CD1c-positive myeloid dendritic cell (primary cell): Measurements from ENCODE around the gene NCK2.

Experiments used
- DNase-seq: peaks from one replicate; pipeline ENCODE4 v3.0.0-alpha.2; 2016; ENCODE audit errors: extremely low spot score

Gene NCK2

GRCh38 chr2:105925390-105925789, 180.7 kb downstream of the NCK2 start:
- no peak for DNase-seq

GRCh38 chr2:105926960-105927678, 182.4 kb downstream of the NCK2 start:
- no peak for DNase-seq

GRCh38 chr2:105928086-105928485, 183.4 kb downstream of the NCK2 start:
- no peak for DNase-seq

DNA sequence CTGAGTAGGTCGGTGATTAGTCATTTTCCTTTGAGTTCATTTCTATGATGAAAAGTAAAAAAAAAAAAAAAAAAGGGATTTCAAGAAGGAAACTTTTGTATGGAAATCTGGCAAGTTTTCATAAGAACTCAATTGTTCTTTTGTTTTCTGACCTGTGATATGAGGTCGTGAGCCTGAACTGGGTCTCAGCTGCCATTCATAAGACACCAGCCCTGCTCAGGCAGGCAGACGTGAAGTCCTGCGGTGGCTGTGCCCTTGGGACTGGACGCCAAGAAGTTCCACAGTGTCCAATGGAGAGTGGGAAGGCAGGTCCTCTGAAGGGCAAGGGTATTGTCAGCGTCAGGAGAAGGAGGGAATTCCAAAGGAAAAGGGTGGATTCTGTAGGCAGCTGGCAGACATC, 183.9 kb downstream of the NCK2 start:
- no peak for DNase-seq

GRCh38 chr2:105929516-105929915, 184.8 kb downstream of the NCK2 start:
- DNase-seq: peak; percentile 2

- DNase-seq: no peak
These were observed 187.9 kb downstream of the NCK2 start for GRCh38 chr2:105932582-105932981.

DNA sequence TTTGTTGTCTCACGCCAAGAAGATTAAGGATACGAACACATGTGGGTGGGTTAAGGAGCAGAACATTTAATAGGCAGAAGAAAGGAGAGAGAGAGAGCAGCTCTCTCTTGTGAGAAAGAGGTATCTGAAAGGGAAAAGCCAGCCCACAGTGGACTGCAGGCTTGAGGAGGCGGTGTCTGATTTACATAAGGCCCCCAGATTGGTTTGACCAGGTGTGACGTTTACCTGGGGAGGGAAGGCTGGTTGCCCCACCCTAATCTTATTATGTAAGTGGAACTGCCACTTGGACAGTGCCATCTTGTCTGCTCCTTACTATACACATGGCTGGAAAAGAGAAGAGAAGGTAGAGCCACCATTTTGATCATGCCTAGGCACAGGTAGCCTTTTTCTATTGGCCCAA, 189.2 kb downstream of the NCK2 start:
- DNase-seq: no peak

DNA sequence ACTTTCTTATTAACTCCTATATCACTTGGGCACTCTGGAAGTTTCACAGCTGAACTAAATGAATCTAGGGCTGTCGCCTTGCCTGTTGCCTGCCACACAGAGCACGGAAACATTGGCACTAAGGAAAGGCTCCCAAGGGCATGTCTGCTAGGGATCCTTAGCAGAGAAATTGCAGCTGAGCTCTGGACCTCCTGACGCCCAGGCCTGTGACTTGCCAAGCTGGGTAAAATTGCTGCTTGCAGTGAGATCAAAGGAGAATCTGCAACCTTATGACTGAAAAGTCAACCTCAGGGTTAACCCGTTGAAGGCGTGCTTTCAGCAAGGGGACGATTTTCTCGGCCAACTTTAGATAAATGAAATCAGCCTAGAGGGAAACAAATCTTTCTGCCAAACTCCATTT, 189.8 kb downstream of the NCK2 start:
- DNase-seq: no peak

GRCh38 chr2:105935063-105935462, 190.4 kb downstream of the NCK2 start:
- no peak for DNase-seq

GRCh38 chr2:105936954-105937353, 192.2 kb downstream of the NCK2 start:
- no peak for DNase-seq

DNA sequence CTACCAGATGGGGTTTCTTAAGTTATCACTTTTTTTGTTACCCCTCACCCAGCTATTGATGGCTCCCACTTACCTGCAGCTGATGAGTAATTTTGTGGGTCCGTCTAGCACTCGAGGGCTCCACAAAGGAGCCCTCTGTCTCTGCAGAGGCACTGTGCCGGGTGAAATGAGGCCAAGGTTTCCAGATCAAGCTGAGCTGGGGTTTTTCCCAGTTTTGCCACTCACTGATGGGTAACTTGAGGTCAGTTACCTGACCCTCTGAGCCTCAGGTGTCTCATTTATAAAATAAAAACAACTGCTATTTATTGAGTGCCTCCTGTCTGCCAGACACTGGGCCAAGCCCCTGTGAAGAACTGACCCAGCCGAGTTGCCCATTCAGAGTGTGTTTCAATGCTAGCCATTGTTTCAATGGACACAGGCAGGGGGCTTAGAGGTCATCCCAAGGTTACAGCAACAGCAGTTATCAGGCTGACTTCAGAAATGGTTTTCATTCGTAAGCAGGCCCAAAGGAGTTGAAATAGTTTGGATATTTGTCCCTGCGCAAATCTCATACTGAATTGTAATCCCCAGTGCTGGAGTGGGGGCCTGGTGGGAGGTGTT, 192.9 kb downstream of the NCK2 start:
- no peak for DNase-seq
